Measurements from ENCODE around the gene ZNF142. TPM values are rescaled to one million over a fixed set of nuclear protein-coding genes. Genes with fewer than 3 reads are reported as not detected.
A peak's percentile ranks its signal among the peaks of the same experiment; 100 is the strongest.

ZNF142 gene, protein sequence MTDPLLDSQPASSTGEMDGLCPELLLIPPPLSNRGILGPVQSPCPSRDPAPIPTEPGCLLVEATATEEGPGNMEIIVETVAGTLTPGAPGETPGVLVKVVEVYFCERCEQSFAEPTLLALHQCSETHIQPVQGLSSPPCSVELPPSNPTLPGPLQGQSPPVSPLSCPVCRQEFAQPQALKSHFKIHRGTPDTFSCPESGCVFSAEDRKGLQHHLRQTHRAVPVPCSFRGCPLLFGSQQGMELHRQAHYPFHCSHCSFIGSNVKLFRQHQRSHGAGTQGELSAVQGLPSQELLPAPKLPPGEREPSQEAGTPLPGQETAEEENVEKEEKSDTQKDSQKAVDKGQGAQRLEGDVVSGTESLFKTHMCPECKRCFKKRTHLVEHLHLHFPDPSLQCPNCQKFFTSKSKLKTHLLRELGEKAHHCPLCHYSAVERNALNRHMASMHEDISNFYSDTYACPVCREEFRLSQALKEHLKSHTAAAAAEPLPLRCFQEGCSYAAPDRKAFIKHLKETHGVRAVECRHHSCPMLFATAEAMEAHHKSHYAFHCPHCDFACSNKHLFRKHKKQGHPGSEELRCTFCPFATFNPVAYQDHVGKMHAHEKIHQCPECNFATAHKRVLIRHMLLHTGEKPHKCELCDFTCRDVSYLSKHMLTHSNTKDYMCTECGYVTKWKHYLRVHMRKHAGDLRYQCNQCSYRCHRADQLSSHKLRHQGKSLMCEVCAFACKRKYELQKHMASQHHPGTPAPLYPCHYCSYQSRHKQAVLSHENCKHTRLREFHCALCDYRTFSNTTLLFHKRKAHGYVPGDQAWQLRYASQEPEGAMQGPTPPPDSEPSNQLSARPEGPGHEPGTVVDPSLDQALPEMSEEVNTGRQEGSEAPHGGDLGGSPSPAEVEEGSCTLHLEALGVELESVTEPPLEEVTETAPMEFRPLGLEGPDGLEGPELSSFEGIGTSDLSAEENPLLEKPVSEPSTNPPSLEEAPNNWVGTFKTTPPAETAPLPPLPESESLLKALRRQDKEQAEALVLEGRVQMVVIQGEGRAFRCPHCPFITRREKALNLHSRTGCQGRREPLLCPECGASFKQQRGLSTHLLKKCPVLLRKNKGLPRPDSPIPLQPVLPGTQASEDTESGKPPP (N-terminal part only)
- 22.4 and 28.7 TPM in 2 replicates for total RNA-seq

DNA sequence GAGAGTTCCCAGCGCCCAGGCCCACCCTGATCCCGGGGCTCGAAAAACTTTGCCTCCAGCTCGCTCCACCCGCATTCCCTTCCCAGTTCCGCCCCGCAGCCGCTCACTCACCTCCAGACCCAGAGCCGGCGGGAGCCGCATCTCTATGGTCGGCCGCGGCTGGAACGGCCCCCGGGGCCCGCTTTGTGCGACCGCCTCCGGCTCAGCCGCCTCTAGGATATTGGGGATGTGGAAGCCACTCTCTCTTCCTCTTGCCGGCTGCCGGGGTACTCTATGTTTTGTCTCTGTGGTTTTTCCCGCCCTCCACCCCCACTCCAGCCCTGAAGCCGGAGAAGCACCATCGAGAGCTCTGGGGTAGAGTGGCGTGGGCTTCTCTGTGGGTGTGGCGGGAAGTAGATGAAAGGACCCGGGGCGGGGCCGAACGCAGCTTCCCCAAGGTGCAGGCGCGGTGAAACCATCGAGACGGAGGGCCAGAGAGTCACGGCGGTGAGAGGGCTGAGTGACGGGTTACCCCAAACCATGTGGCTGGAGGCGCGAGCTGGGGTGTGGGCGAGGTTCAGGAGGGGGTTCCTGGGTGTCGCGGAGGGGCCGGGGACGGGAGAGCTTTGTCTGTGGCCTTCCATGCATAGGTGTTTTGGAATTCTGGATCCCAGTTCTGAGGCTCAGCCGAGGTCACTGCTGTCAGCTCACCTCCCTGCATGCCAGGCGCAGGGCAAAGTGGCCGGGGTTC, at the start of gene ZNF142, which contains the start of gene BCS1L:
Gene ZNF142, minus strand, starts transcription at position 366 of the 730 bp plus-strand sequence. CDS start 3,194 bp downstream, outside the sequence.
Gene BCS1L, plus strand, starts transcription at position 426 of the 730 bp plus-strand sequence. CDS start 1,305 bp downstream, outside the sequence.
- no peak for DNase-seq (ENCODE audit: extremely low read depth, low read depth, low spot score)

DNA sequence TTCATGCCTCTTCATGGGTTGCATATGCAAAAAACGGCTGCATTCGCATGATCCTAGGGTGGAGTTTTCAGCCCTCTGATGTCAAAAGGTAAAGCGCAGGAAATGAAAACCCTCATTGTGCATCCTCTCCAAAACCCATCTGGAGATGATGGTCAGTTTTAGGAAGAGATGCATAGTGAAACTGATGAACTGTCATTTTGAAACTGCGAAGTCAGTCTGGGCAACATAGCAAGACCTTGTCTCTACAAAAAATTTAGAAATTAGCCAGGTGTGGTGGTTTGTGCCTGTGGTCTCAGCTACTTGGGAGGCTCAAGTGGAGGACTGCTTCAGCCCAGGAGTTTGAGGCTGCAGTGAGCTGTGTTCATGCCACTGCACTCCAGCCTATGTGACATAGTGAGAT, 48.7 kb upstream of the ZNF142 start:
- DNase-seq (ENCODE audit: extremely low read depth, low read depth, low spot score), result no peak

DNA sequence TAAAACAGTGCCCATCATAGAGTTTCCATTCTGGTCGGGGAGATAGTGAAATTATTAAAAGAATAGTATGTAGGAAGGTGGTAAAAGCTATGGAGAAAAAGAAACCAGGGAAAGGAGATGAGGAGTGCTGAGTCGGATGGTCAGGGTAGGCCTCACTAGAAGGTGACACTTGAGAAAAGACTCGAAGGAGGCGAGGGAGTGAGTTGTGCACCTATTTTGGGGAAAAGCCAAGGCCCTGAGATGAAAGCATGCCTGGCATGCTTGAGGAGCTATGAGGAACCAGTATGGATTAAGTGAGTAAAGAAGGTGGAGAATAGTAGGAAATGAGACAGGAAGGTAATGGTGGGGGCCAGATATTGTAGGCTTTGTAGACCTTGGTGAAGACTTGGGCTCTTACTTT, 43.9 kb upstream of the ZNF142 start:
- no peak for DNase-seq (ENCODE audit: extremely low read depth, low read depth, low spot score)

DNA sequence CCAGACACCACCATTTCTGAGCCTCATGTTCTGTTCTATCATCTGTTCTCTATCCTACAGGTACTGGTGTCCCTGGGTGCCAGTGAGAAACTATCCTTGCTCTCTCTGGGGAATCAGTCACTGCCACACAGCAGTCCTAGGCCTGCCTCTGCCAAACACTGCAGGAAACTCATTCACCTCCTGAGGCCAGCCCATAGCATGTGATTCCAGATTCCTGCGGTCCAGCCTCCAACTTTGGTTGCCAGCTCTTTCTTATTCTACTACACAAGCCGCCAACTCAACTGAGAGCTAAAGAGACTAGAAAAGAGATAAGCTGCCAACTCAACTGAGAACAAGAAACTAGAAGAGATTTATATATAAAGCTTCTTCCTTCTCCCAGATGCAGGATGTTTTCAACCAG, 42.4 kb upstream of the ZNF142 start:
- no peak for DNase-seq (ENCODE audit: extremely low read depth, low read depth, low spot score)

DNA sequence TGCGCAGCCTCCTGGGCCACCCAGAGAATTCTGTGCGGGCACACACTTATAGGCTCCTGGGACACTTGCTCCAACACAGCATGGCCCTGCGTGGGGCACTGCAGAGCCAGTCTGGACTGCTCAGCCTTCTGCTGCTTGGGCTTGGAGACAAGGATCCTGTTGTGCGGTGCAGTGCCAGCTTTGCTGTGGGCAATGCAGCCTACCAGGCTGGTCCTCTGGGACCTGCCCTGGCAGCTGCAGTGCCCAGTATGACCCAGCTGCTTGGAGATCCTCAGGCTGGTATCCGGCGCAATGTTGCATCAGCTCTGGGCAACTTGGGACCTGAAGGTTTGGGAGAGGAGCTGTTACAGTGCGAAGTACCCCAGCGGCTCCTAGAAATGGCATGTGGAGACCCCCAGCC, 39.5 kb upstream of the ZNF142 start:
- no peak for DNase-seq (ENCODE audit: extremely low read depth, low read depth, low spot score)

DNA sequence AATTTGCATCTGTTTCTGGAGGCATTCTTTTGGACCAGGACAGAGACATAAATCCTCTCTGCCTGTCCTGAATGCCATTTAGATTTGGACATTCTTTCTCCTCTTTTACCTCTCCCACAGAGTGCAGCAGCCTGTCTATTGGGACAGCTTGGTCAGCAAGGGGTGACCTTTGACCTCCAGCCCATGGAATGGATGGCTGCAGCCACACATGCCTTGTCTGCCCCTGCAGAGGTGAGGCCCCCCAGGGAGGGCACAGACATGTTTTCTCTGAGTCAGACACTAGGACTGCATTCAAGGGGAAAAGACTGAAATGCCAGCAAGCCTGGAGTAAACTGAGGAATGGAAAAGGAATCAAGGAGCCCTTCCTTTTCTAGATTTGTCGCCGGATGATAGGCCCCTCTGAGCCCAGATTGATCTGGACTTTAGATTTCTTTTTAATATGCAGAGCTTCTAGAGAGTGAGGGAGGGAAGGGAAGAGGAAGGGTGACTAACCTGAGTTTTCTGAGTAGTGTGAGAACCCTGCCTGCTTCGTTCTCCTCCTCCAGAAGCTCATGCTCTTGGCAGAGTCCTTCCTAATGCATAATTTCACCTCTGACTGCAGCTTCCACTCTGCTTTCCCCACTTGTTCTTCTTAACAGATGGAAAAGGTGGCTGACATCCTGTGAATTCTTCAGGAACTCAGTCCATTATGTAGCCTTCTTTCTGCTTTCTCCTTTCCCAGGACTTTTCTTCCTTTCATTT, 35.2 kb upstream of the ZNF142 start:
- no peak for DNase-seq (ENCODE audit: extremely low read depth, low read depth, low spot score)

DNA sequence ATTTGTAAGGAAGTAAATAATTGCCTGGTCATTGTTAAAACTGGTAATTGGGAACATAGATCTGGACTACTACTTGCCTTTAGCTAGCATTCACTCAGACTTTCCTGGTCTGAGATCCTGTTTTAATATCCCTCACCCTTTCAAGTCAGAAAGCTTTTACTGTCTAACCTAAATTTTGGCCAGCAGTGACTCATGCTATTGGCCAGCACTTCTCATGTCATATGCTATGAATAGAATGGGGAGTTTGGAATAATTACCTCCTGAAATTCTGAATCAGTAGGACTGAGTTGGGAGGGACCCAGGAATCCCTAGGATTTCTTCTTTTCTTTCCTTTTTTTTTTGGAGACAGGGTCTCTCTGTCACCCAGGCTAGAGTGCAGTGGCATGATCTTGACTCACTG, 31.8 kb upstream of the ZNF142 start:
- DNase-seq (ENCODE audit: extremely low read depth, low read depth, low spot score), result no peak

DNA sequence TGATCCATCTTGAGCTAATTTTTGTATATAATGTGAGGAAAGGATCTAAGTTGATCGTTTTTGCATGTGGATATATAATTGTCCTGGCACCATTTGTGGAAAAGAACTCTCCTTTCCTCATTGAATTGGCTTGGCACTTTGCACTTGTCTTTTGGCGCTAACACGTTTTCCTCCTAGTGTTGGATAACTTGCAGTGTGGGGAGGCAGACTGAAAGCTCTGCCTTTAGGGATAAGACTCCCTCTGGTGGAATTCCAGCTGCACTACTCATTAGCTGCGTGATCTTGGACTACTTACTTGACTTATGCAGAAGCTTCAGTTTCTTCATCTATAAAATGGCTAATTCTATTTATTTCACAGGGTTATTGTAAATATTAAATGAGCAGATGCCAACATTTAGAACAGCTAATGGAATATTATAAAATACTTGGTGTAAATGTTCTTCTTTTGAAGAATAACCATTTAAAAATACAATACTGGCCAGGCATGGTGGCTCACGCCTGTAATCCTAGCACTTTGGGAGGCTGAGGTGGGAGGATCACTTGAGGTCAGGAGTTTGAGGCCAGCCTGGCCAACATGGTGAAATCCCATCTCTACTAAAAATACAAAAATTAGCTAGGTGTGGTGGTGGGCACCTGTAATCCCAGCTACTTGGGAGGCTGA, 28.1 kb upstream of the ZNF142 start:
- peak; percentile 56 for DNase-seq (ENCODE audit: extremely low read depth, low read depth, low spot score)

DNA sequence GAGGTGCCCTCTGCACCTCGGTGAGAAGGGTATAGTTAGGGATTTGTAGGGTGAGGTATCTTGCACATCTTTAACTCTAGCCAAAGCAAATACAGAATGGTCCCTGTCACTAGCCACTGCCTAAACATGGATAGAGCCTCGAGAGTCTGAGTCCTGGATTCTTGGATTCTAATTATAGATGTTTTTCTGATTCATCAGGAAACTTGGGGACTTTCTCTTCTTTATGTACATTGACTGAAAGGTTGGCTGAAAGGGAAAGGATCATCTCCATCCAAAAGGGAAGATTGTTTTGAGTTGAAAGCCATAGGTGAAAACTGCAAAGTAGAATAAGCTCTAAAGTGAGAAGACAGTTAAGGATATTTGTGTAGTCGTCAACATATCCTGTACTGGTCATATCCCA, 20.6 kb upstream of the ZNF142 start:
- DNase-seq (ENCODE audit: extremely low read depth, low read depth, low spot score), result no peak

DNA sequence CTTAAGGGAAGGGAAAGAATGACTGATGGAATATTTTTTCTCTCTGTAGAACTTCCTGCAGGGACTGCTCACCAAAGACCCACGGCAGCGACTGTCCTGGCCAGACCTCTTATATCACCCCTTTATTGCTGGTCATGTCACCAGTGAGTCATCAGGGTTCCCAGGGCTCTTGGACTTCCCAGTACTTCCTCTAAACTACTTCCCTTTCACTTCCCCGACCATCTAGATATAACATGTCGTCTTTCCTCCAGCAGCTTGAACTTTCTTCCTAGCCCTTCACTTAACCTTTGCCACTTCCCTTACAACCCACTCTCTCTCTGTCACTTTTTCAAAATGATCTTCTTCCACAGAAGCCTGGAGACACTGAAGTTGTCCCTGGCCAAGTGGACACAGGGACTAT, 19.7 kb upstream of the ZNF142 start:
- no peak for DNase-seq (ENCODE audit: extremely low read depth, low read depth, low spot score)

DNA sequence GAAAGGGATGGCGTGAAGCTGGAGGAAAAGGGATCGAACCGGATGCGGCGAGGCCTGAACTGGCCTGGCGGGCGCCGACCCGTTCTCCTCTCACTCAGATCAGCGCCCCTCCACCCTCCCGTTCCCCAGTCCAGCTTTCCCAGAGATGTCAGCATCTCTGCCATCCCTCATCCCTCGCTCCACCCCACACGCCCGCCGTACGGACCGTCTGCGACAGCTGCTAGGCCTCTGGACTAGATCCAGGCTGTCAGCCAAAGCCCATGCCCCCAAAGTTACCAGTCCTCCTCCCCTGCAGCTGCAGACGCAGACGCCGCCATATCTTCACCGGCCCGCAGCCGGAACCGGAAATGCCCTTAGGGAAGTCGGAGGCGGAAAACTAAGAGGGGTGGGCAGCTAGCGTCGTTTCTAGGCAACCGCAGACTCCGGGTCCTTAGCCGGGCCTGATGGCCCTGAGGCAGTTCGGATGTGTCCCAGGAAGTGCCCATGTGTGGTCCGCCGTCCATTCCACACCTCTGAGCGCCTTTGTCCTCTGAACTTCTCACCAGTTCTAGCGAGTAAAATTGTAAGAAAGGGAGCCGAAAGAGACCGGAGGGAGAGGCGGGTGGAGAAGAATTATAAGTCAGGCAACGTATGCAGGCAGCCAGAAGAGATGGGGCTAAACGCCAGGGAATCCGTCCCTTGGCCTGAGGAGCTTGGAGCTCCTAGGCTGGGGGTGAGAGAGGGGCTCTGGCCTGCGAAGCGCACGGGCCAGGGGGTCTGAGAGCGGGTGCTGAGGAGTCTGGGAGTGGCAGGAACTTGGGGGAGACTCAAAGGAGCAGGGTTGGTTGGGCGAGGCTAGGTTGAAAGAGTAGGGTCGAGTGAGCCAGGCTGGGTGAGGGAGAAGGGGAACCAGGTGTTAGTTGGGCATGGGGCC, 12.5 kb upstream of the ZNF142 start, which contains the start of the genes RNF25 and STK36:
Gene RNF25, minus strand, starts transcription at position 349 of the 913 bp plus-strand sequence. Its CDS starts 32 bp downstream, at position 317.
Gene STK36, plus strand, starts transcription at position 433 of the 913 bp plus-strand sequence. CDS start 744 bp downstream, outside the sequence.
- no peak for DNase-seq (ENCODE audit: extremely low read depth, low read depth, low spot score)

DNA sequence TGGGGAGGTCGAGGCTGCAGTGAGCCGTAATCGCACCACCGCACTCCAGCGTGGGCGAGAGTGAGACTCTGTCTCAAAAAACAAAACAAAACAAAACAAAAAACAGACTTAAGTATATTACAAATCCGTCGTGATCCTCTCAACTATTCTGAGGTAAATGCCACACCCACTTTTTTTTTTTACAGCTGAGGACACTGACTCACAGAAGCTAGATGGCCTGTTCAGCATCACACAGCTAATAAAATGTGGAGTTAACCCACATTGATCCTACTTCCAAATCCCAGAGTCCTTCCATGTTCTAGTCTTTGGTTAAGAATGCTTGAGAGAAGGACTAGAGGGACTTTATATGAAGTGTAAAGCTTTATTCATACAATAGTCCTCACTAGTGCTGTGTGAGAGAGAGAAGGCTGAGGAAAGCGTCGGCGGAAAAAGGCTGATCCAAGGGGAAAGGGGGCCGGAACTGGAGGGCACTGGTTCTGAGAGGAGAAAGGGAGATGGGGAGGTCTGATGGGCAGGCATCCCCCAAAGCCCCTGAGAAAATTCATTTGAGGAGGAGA, 11.8 kb upstream of the ZNF142 start:
- no peak for DNase-seq (ENCODE audit: extremely low read depth, low read depth, low spot score)

DNA sequence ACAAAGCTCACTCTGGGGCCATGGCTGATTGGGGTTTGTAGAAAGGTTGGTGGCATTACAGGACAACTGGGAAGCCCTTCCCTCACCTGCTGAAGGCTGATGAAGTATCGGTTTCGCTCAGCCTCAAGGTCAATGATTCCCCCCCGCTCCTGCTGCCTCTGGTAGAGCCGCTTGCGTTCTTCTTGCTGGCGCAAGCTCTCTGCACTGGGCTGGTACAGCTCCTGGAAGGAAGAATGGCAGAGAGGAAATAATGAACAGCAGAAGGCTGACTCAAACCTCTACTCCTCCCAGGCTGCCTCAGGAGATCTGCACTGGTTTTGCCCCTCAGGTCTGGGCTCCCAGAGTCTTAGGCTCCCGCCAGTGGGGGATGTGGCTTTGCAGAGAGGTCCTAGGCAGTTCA, 5.2 kb upstream of the ZNF142 start:
- DNase-seq (ENCODE audit: extremely low read depth, low read depth, low spot score), result no peak

DNA sequence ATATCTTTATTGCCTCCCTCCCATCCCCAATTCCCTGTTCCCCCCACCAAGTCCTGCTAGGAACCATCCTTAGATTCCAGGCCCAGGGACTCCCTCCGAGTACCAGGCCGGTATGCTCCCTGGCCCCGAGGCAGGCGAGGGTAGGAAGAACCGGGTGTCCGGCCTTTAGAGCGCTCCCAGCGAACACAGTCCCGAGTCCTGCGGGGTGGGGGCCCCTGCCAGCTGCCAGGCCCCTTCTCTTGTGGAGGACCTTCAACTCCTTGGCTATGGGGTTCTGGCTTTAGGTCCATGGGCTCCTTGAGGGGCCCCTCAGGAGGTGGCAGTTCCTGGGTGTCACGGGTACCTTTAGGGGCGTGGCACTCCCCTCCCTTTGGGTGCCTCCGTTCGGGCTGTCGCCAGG, 4.5 kb upstream of the ZNF142 start:
- DNase-seq (ENCODE audit: extremely low read depth, low read depth, low spot score), result no peak

DNA sequence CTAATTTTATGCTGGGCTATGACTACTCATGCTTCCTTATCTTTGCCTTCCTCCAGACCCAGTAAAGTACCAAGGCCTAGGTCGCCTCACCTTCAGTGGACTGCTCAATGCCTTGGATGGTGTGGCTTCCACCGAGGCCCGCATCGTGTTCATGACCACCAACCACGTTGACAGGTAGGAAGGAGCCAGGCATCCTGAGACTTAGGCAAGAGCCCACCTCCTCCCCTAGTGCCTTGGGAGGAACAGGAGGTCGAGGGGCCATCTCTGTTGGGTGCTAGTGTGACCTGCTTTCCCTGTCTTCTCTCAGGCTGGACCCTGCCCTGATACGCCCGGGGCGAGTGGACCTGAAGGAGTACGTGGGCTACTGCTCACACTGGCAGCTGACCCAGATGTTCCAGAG, 3.4 kb upstream of the ZNF142 start:
- no peak for DNase-seq (ENCODE audit: extremely low read depth, low read depth, low spot score)

DNA sequence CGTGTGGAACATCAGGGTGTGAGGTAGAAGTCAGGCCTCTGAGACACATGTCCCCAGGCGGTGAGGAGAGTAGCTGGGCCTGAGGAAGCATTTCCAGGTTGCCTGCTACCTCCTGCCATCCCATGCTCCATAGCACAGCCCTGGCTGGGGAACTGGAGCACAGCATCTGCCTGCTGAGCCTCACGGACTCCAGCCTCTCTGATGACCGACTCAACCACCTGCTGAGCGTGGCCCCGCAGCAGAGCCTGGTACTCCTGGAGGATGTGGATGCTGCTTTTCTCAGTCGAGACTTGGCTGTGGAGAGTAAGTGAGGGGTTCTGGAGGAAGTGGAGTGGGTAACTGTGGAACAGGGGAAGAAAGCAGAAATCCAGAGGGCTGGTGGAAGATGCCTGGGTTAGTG, 3.0 kb upstream of the ZNF142 start:
- DNase-seq (ENCODE audit: extremely low read depth, low read depth, low spot score), result no peak

DNA sequence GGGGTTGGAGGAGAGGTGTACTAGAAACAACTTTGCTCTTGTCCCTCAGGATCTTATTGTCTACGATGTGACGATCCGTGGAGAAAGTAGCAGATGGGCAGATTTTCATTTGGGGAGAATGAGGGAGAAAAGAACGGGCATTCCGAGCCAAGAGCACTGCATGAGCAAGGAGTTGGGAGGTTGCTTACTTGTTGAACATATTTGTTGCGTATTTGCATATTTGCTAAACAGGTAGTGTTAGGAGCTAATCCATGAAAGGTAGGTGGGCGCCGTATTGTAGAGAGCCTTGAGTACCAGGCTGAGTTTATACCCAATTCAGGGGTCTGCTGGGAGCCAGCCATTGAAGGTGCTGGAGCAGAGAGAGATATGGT, 550 bp upstream of the ZNF142 start:
- DNase-seq (ENCODE audit: extremely low read depth, low read depth, low spot score), result no peak

Measured in glomerular endothelial cell (primary cell).